ENCODE measurements around the gene MLEC.

GRCh38 chr12:120710031-120710804 lies 23.3 kb downstream of the MLEC start, which contains the start of gene UNC119B:
- TF ChIP-seq PATZ1 (CRISPR knock-in tag; IDR thresholded peaks at IDR 0.05; ENCODE audit: borderline replicate concordance) (no peak), TCF4 (CRISPR knock-in tag; IDR thresholded peaks at IDR 0.05; ENCODE audit: borderline replicate concordance) (no peak), ZFP30 (CRISPR knock-in tag; IDR thresholded peaks at IDR 0.05) (no peak), RARB (CRISPR knock-in tag; IDR thresholded peaks at IDR 0.05) (no peak), ARNTL (CRISPR knock-in tag; IDR thresholded peaks at IDR 0.05; ENCODE audit: borderline replicate concordance, low read depth) (no peak), GLIS3 (CRISPR knock-in tag; IDR thresholded peaks at IDR 0.05) (no peak), ZNF565 (CRISPR knock-in tag; conservative IDR thresholded peaks at IDR 0.05; ENCODE audit: low read depth) (no peak), CREB5 (CRISPR knock-in tag; IDR thresholded peaks at IDR 0.05; ENCODE audit: low read depth) (no peak), SNAI2 (CRISPR knock-in tag; IDR thresholded peaks at IDR 0.05) (no peak), BACH2 (CRISPR knock-in tag; IDR thresholded peaks at IDR 0.05; ENCODE audit: borderline replicate concordance) (no peak), ZNF8 (CRISPR knock-in tag; IDR thresholded peaks at IDR 0.05) (no peak), TOX (CRISPR knock-in tag; IDR thresholded peaks at IDR 0.05; ENCODE audit: borderline replicate concordance) (no peak), ZFP3 (CRISPR knock-in tag; IDR thresholded peaks at IDR 0.05) (no peak), ZC3H10 (CRISPR knock-in tag; IDR thresholded peaks at IDR 0.05) (no peak)

Data from SK-N-SH treated with all-trans-retinoic acid at 6 μM for 48 hours (cell line).